ENCODE results near the gene PRG3.
"Not testable (repeated sequence)": the region's sequence is repeated elsewhere in the genome, so short reads cannot be mapped to it uniquely, and the experiment has no call there.

The PRG3 gene

GRCh38 chr11:57342702-57343101 lies 38.2 kb downstream of the PRG3 start:
- Histone ChIP-seq H3K4me3 (no peak overlapping the region), H3K9me3 (no peaks in the 10 kb centered on the region), H3K27ac (no peak overlapping the region), H3K27me3 (peaks cover 0 to 20% of the 10 kb centered on the region in 2 donors), H3K36me3 (no peaks in the 10 kb centered on the region), H3K4me1 (peaks cover 0 to 3% (median 0%) of the 10 kb centered on the region in 4 donors)
- intact Hi-C loops (cut with DNase I; ENCODE audit: low total_unique reads) = loop anchor here (10.0 kb wide), 1 partner anchor 92 kb away; no protein-coding TSS in a partner anchor
- no peak for TF ChIP-seq CTCF (IDR thresholded peaks at IDR 0.05)
- no peak for DNase-seq

- no peaks in the 10 kb centered on the region for H3K9me3 ChIP-seq
- intact Hi-C loops (cut with DNase I; ENCODE audit: low total_unique reads) = loop anchor here (10.0 kb wide), 1 partner anchor 93 kb away; no protein-coding TSS in a partner anchor
- no peak for TF ChIP-seq CTCF (IDR thresholded peaks at IDR 0.05)
- H3K27me3 ChIP-seq = peaks cover 0 to 20% of the 10 kb centered on the region in 2 donors
- peaks cover 0 to 5% (median 2%) of the 10 kb centered on the region in 4 donors for H3K4me1 ChIP-seq
- no peaks in the 10 kb centered on the region for H3K36me3 ChIP-seq
- no peak for DNase-seq
- no peak overlapping the region for H3K4me3 ChIP-seq
- no peak overlapping the region for H3K27ac ChIP-seq
Observed at GRCh38 chr11:57341250-57341808, 39.6 kb downstream of the PRG3 start.

GRCh38 chr11:57340039-57340615 lies 40.8 kb downstream of the PRG3 start:
- no peak for DNase-seq
- no peak for TF ChIP-seq CTCF (IDR thresholded peaks at IDR 0.05)
- Histone ChIP-seq H3K27ac (no peak overlapping the region), H3K4me1 (peaks cover 0 to 8% (median 5%) of the 10 kb centered on the region in 4 donors), H3K36me3 (no peaks in the 10 kb centered on the region), H3K9me3 (no peaks in the 10 kb centered on the region), H3K4me3 (no peak overlapping the region), H3K27me3 (peaks cover 0 to 20% of the 10 kb centered on the region in 2 donors)
- intact Hi-C loops (cut with DNase I; ENCODE audit: low total_unique reads) = loop anchor here (10.0 kb wide), 1 partner anchor 95 kb away; no protein-coding TSS in a partner anchor

GRCh38 chr11:57339328-57339727 lies 41.6 kb downstream of the PRG3 start:
- Histone ChIP-seq H3K9me3 (no peaks in the 10 kb centered on the region), H3K27ac (no peak overlapping the region), H3K4me1 (peaks cover 0 to 16% (median 12%) of the 10 kb centered on the region in 4 donors), H3K27me3 (peaks cover 0 to 20% of the 10 kb centered on the region in 2 donors), H3K36me3 (no peaks in the 10 kb centered on the region), H3K4me3 (no peak overlapping the region)
- no peak for DNase-seq
- intact Hi-C loops (cut with DNase I; ENCODE audit: low total_unique reads) = loop anchor here (5.0 kb wide), 1 partner anchor 323 kb away; no protein-coding TSS in a partner anchor
- no peak for TF ChIP-seq CTCF (IDR thresholded peaks at IDR 0.05)

- no peak for DNase-seq
- intact Hi-C loops (cut with DNase I; ENCODE audit: low total_unique reads) = loop anchor here (5.0 kb wide), 1 partner anchor 324 kb away; no protein-coding TSS in a partner anchor
- H3K9me3 ChIP-seq = no peaks in the 10 kb centered on the region
- H3K36me3 ChIP-seq = peaks cover 0 to 3% (median under 1%) of the 10 kb centered on the region in 3 donors
- H3K27me3 ChIP-seq = peaks cover 0 to 19% of the 10 kb centered on the region in 2 donors
- H3K4me3 ChIP-seq = no peak within 1 kb of the TSS
- no peak for TF ChIP-seq CTCF (IDR thresholded peaks at IDR 0.05)
- peaks cover 0 to 17% (median 16%) of the 10 kb centered on the region in 4 donors for H3K4me1 ChIP-seq
- no peak within 1 kb of the TSS for H3K27ac ChIP-seq
Observed at GRCh38 chr11:57338142-57338541, 42.8 kb downstream of the PRG3 start, which contains the start of gene P2RX3. Gene P2RX3, plus strand, starts transcription at chr11:57338352. Its CDS starts 199 bp downstream, at chr11:57338551.

- not testable (repeated sequence) for H3K27ac ChIP-seq, DNase-seq, H3K9me3 ChIP-seq, H3K4me3 ChIP-seq
- Histone ChIP-seq H3K36me3 (peaks cover 12 to 16% (median 13%) of the 10 kb centered on the region in 3 donors), H3K4me1 (peaks cover 0 to 17% (median 16%) of the 10 kb centered on the region in 4 donors), H3K27me3 (peaks cover 0 to 16% of the 10 kb centered on the region in 2 donors)
- intact Hi-C loops (cut with DNase I; ENCODE audit: low total_unique reads) = loop anchor here (5.0 kb wide), 1 partner anchor 325 kb away; no protein-coding TSS in a partner anchor
Observed at GRCh38 chr11:57336856-57337255, 44.1 kb downstream of the PRG3 start.
